IPS-18a (cell line): ENCODE data around the gene RPTOR.

Source experiments
- H3K27ac ChIP-seq: one replicate; pipeline ENCODE4 v1.5.1; 2013; ENCODE audit warnings: low read length
- H3K27me3 ChIP-seq: one replicate; pipeline ENCODE4 v1.6.1; 2013; ENCODE audit warnings: mild to moderate bottlenecking, low read length; ENCODE audit not compliant: control insufficient read depth, insufficient read depth
- H3K36me3 ChIP-seq: one replicate; pipeline ENCODE4 v1.6.1; 2013; ENCODE audit warnings: low read depth, low read length; ENCODE audit not compliant: control insufficient read depth
- H3K4me1 ChIP-seq: one replicate; pipeline ENCODE4 v1.6.1; 2013; ENCODE audit warnings: low read depth, low read length; ENCODE audit not compliant: control insufficient read depth
- H3K4me3 ChIP-seq: one replicate; pipeline ENCODE4 v1.5.1; 2013; ENCODE audit warnings: low read length
- H3K9ac ChIP-seq: one replicate; pipeline ENCODE4 v1.6.1; 2013; ENCODE audit warnings: mild to moderate bottlenecking, low read length, moderate library complexity
- H3K9me3 ChIP-seq: one replicate; pipeline ENCODE4 v1.6.1; 2013; ENCODE audit warnings: low read depth, low read length; ENCODE audit not compliant: control insufficient read depth

The RPTOR gene

GRCh38 chr17:80544655-80545498, at the start of gene RPTOR:
Gene RPTOR, plus strand, starts transcription at chr17:80544838. Its CDS starts 792 bp downstream, at chr17:80545630.
- H3K4me1 ChIP-seq = peaks cover 7% of the 10 kb centered on the region
- H3K27me3 ChIP-seq = peaks cover 10% of the 10 kb centered on the region
- H3K4me3 ChIP-seq = peak within 1 kb of the TSS; percentile 81
- H3K27ac ChIP-seq = peak within 1 kb of the TSS; percentile 68
- H3K9me3 ChIP-seq = no peaks in the 10 kb centered on the region
- H3K9ac ChIP-seq = peak within 1 kb of the TSS; percentile 81
- no peaks in the 10 kb centered on the region for H3K36me3 ChIP-seq

GRCh38 chr17:80497726-80498241, 46.9 kb upstream of the RPTOR start:
- H3K9me3 ChIP-seq = no peaks in the 10 kb centered on the region
- H3K36me3 ChIP-seq = no peaks in the 10 kb centered on the region
- no peaks in the 10 kb centered on the region for H3K27me3 ChIP-seq
- no peak overlapping the region for H3K4me3 ChIP-seq
- no peak overlapping the region for H3K9ac ChIP-seq
- H3K4me1 ChIP-seq = no peaks in the 10 kb centered on the region
- no peak overlapping the region for H3K27ac ChIP-seq

GRCh38 chr17:80498242-80498919, 46.3 kb upstream of the RPTOR start:
- no peaks in the 10 kb centered on the region for H3K27me3 ChIP-seq
- no peak overlapping the region for H3K27ac ChIP-seq

GRCh38 chr17:80498920-80499410, 45.7 kb upstream of the RPTOR start:
- Histone ChIP-seq H3K4me1 (no peaks in the 10 kb centered on the region), H3K4me3 (no peak overlapping the region), H3K36me3 (no peaks in the 10 kb centered on the region), H3K27me3 (no peaks in the 10 kb centered on the region), H3K9me3 (no peaks in the 10 kb centered on the region), H3K27ac (no peak overlapping the region), H3K9ac (no peak overlapping the region)

More at GRCh38 chr17:80498242-80498919, 46.3 kb upstream of the RPTOR start:
- no peaks in the 10 kb centered on the region for H3K36me3 ChIP-seq
- no peak overlapping the region for H3K4me3 ChIP-seq
- H3K9ac ChIP-seq = no peak overlapping the region
- H3K4me1 ChIP-seq = no peaks in the 10 kb centered on the region
- no peaks in the 10 kb centered on the region for H3K9me3 ChIP-seq

- Histone ChIP-seq H3K36me3 (no peaks in the 10 kb centered on the region), H3K9me3 (no peaks in the 10 kb centered on the region), H3K4me1 (no peaks in the 10 kb centered on the region), H3K4me3 (no peak overlapping the region), H3K27ac (no peak overlapping the region), H3K9ac (no peak overlapping the region), H3K27me3 (peaks cover 1% of the 10 kb centered on the region)
Measured at GRCh38 chr17:80499560-80499959, 45.1 kb upstream of the RPTOR start.

GRCh38 chr17:80499961-80500665, 44.5 kb upstream of the RPTOR start:
- Histone ChIP-seq H3K36me3 (no peaks in the 10 kb centered on the region), H3K27me3 (peaks cover 7% of the 10 kb centered on the region), H3K9me3 (no peaks in the 10 kb centered on the region), H3K4me3 (no peak overlapping the region), H3K9ac (no peak overlapping the region), H3K27ac (no peak overlapping the region), H3K4me1 (no peaks in the 10 kb centered on the region)

GRCh38 chr17:80501741-80502577, 42.7 kb upstream of the RPTOR start:
- no peaks in the 10 kb centered on the region for H3K4me1 ChIP-seq
- H3K27me3 ChIP-seq = peaks cover 14% of the 10 kb centered on the region
- H3K27ac ChIP-seq = no peak overlapping the region
- no peak overlapping the region for H3K9ac ChIP-seq
- no peaks in the 10 kb centered on the region for H3K9me3 ChIP-seq
- no peak overlapping the region for H3K4me3 ChIP-seq
- no peaks in the 10 kb centered on the region for H3K36me3 ChIP-seq

GRCh38 chr17:80502578-80502877, 42.1 kb upstream of the RPTOR start:
- Histone ChIP-seq H3K27ac (no peak overlapping the region), H3K9ac (no peak overlapping the region), H3K4me1 (no peaks in the 10 kb centered on the region), H3K36me3 (no peaks in the 10 kb centered on the region), H3K27me3 (peaks cover 14% of the 10 kb centered on the region), H3K4me3 (no peak overlapping the region), H3K9me3 (no peaks in the 10 kb centered on the region)

- no peak overlapping the region for H3K4me3 ChIP-seq
- no peak overlapping the region for H3K9ac ChIP-seq
- H3K27me3 ChIP-seq = peaks cover 14% of the 10 kb centered on the region
- no peaks in the 10 kb centered on the region for H3K36me3 ChIP-seq
- H3K9me3 ChIP-seq = no peaks in the 10 kb centered on the region
- H3K4me1 ChIP-seq = no peaks in the 10 kb centered on the region
- H3K27ac ChIP-seq = no peak overlapping the region
Measured at GRCh38 chr17:80503031-80503430, 41.6 kb upstream of the RPTOR start.

- peaks cover 14% of the 10 kb centered on the region for H3K27me3 ChIP-seq
- H3K4me1 ChIP-seq = no peaks in the 10 kb centered on the region
Measured at GRCh38 chr17:80503921-80504320, 40.7 kb upstream of the RPTOR start.

More at GRCh38 chr17:80503921-80504320, 40.7 kb upstream of the RPTOR start:
- Histone ChIP-seq H3K9ac (no peak overlapping the region), H3K9me3 (no peaks in the 10 kb centered on the region), H3K4me3 (no peak overlapping the region), H3K27ac (no peak overlapping the region), H3K36me3 (no peaks in the 10 kb centered on the region)
